GM18505 (cell line): ENCODE results near the gene CUBN.
"Not testable (repeated sequence)": the region's sequence is repeated elsewhere in the genome, so short reads cannot be mapped to it uniquely, and the experiment has no call there.

Experiments used
- ATAC-seq: cut with Tn5 transposase; IDR thresholded peaks from one replicate; pipeline ENCODE4 v1.9.1; 2021; ENCODE audit not compliant: unreplicated experiment
- POLR2A ChIP-seq: IDR thresholded peaks from 4 replicates; pipeline ENCODE4 v1.6.1; 2011; ENCODE audit warnings: borderline replicate concordance; ENCODE audit not compliant: insufficient read depth, insufficient read length; ENCODE audit errors: extremely low read depth

Gene CUBN

GRCh38 chr10:17024461-17024860 lies 105.2 kb downstream of the CUBN start:
- no peak for TF ChIP-seq POLR2A

GRCh38 chr10:17023386-17024298 lies 106.0 kb downstream of the CUBN start:
- TF ChIP-seq POLR2A, result no peak
- ATAC-seq, result peak; percentile 97

More at GRCh38 chr10:17024461-17024860, 105.2 kb downstream of the CUBN start:
- no peak for ATAC-seq

- no peak for TF ChIP-seq POLR2A
- no peak for ATAC-seq
These were observed 106.7 kb downstream of the CUBN start for GRCh38 chr10:17022896-17023295.

- no peak for TF ChIP-seq POLR2A
- no peak for ATAC-seq
These were observed 107.2 kb downstream of the CUBN start for GRCh38 chr10:17022466-17022825.

GRCh38 chr10:17021656-17022465 lies 107.8 kb downstream of the CUBN start:
- TF ChIP-seq POLR2A, result no peak
- no peak for ATAC-seq

- TF ChIP-seq POLR2A, result no peak
These were observed 109.9 kb downstream of the CUBN start for GRCh38 chr10:17019696-17020095.

GRCh38 chr10:17013131-17013983 lies 116.3 kb downstream of the CUBN start:
- not testable (repeated sequence) for ATAC-seq

More at GRCh38 chr10:17019696-17020095, 109.9 kb downstream of the CUBN start:
- ATAC-seq, result no peak

- not testable (repeated sequence) for ATAC-seq
These were observed 116.9 kb downstream of the CUBN start for GRCh38 chr10:17012731-17013130.

- no peak for ATAC-seq
- no peak for TF ChIP-seq POLR2A
These were observed 119.1 kb downstream of the CUBN start for GRCh38 chr10:17010363-17011145.

- no peak for ATAC-seq
- no peak for TF ChIP-seq POLR2A
These were observed 120.4 kb downstream of the CUBN start for GRCh38 chr10:17009212-17009700.

- TF ChIP-seq POLR2A, result no peak
- ATAC-seq, result no peak
These were observed 122.2 kb downstream of the CUBN start for GRCh38 chr10:17007418-17007770.

GRCh38 chr10:17006631-17007417 lies 122.8 kb downstream of the CUBN start:
- ATAC-seq, result no peak
- TF ChIP-seq POLR2A, result no peak
